HUDEP-2 (cell line): ENCODE measurements around the gene MYH11.
"Not testable (repeated sequence)": the region's sequence is repeated elsewhere in the genome, so short reads cannot be mapped to it uniquely, and the experiment has no call there.

ENCODE experiments used
- DNase-seq, 76 experiments: peaks; one replicate each; lab custom pipeline; 2025; ENCODE audit not compliant: unreplicated experiment in 76 of 76; lab: John Stamatoyannopoulos, UW

MYH11 gene

GRCh38 chr16:15727697-15728096 is 129.1 kb downstream of the MYH11 start:
- not testable (repeated sequence) for DNase-seq

GRCh38 chr16:15726715-15727114 is 130.1 kb downstream of the MYH11 start:
- DNase-seq = no peak

- no peak for DNase-seq
Measured at GRCh38 chr16:15725641-15726240, 131.1 kb downstream of the MYH11 start.

- DNase-seq = no peak
Measured at GRCh38 chr16:15723808-15724207, 133.0 kb downstream of the MYH11 start.

GRCh38 chr16:15721018-15721417 is 135.8 kb downstream of the MYH11 start:
- DNase-seq = no peak

GRCh38 chr16:15716694-15717447 is 140.0 kb downstream of the MYH11 start:
- no peak for DNase-seq

GRCh38 chr16:15715221-15715620 is 141.6 kb downstream of the MYH11 start:
- DNase-seq = no peak

GRCh38 chr16:15714393-15715172 is 142.2 kb downstream of the MYH11 start:
- DNase-seq = no peak

- no peak for DNase-seq
Measured at GRCh38 chr16:15708997-15709396, 147.8 kb downstream of the MYH11 start.

GRCh38 chr16:15708096-15708495 is 148.7 kb downstream of the MYH11 start:
- peak in 1 of 76 experiments; percentile 2 for DNase-seq

- no peak for DNase-seq
Measured at GRCh38 chr16:15707332-15707731, 149.5 kb downstream of the MYH11 start.

- DNase-seq = no peak
Measured at GRCh38 chr16:15705064-15705565, 151.7 kb downstream of the MYH11 start.

- DNase-seq = peak in 60 of 76 experiments; percentile 1 to 74 (median 36)
Measured at GRCh38 chr16:15704545-15704987, 152.3 kb downstream of the MYH11 start.

- no peak for DNase-seq
Measured at GRCh38 chr16:15703029-15703736, 153.6 kb downstream of the MYH11 start.

- no peak for DNase-seq
Measured at GRCh38 chr16:15701975-15702970, 154.6 kb downstream of the MYH11 start.

GRCh38 chr16:15701367-15701766 is 155.5 kb downstream of the MYH11 start:
- no peak for DNase-seq

GRCh38 chr16:15699819-15700218 is 157.0 kb downstream of the MYH11 start:
- DNase-seq = no peak

- no peak for DNase-seq
Measured at GRCh38 chr16:15694499-15694898, 162.3 kb downstream of the MYH11 start.

- not testable (repeated sequence) for DNase-seq
Measured at GRCh38 chr16:15692508-15692907, 164.3 kb downstream of the MYH11 start.
